ENCODE measurements around the gene STX2. TPM values are rescaled to one million over a fixed set of nuclear protein-coding genes. Genes with fewer than 3 reads are reported as not detected.

Gene STX2
- total RNA-seq, 4 donors from 2014 or later: 46.6 to 80.8 (median 49.1) TPM

DNA sequence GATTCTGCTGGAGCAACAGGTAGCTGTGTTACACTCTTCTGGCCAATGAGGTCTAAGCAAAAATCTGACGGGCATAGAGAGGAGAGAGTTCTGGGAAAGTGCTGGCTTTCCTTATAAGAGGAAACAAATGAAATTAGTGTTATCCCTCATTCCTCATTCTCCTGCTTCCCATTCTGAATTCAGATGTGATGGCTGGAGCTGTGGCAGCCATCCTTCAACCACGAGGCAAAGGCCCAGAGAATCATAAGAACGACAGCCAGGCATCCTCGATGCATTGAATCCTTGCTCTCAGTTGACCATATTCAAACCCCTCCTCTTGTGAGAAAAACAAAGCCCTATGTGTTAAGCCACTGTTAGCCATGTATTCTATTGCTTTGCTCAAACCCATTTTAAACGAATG lies 95.4 kb downstream of the STX2 start:
- TF ChIP-seq, protein P1, sequence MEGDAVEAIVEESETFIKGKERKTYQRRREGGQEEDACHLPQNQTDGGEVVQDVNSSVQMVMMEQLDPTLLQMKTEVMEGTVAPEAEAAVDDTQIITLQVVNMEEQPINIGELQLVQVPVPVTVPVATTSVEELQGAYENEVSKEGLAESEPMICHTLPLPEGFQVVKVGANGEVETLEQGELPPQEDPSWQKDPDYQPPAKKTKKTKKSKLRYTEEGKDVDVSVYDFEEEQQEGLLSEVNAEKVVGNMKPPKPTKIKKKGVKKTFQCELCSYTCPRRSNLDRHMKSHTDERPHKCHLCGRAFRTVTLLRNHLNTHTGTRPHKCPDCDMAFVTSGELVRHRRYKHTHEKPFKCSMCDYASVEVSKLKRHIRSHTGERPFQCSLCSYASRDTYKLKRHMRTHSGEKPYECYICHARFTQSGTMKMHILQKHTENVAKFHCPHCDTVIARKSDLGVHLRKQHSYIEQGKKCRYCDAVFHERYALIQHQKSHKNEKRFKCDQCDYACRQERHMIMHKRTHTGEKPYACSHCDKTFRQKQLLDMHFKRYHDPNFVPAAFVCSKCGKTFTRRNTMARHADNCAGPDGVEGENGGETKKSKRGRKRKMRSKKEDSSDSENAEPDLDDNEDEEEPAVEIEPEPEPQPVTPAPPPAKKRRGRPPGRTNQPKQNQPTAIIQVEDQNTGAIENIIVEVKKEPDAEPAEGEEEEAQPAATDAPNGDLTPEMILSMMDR (IDR thresholded peaks at IDR 0.05): no peak
- TF ChIP-seq POLR2AphosphoS5 (IDR thresholded peaks at IDR 0.05) (no peak), EP300 (IDR thresholded peaks at IDR 0.05) (no peak), POLR2A (IDR thresholded peaks at IDR 0.05; ENCODE audit: low read depth) (no peak)
- Histone ChIP-seq H3K36me3 (no peaks in the 10 kb centered on the region), H3K4me3 (no peak overlapping the region), H3K27ac (replicated peaks in 1 of 4) (no peak overlapping the region), H3K27me3 (peaks cover 0 to 37% (median 4%) of the 10 kb centered on the region in 4 donors), H3K9me3 (peaks cover 0 to 5% (median 3%) of the 10 kb centered on the region in 4 donors), H3K4me1 (peaks cover 0 to 8% (median 7%) of the 10 kb centered on the region in 4 donors)
- DNase-seq (ENCODE audit: extremely low spot score): no peak
- WGBS: 85% methylated on average over 5 of the region's 5 CpGs
- intact Hi-C loops (cut with DNase I): loop anchor here (10.0 kb wide), 1 partner anchor 459 kb away; no protein-coding TSS in a partner anchor

DNA sequence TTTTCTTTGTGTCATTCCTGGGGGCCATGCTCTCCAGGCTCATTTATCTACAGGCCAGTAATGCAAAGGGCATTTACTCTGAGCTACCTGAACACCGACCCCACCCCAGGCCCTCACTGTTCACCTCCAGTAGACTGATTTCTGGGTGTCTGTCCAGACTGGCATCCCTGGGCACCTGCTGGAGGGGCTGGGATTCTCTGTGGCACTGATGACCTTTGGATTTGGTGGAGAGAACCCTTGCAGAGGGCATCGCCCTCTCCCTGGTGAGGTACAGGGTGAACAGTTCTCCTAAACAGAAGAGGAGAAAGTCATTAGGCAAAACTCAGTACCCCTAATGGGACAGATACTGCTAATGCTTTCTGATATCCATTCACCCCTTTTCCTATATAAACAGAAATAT lies 95.9 kb downstream of the STX2 start:
- Histone ChIP-seq H3K4me1 (peaks cover 0 to 6% (median 5%) of the 10 kb centered on the region in 4 donors), H3K27me3 (peaks cover 0 to 41% (median 4%) of the 10 kb centered on the region in 4 donors), H3K9me3 (peaks cover 0 to 9% (median 5%) of the 10 kb centered on the region in 4 donors), H3K4me3 (no peak overlapping the region), H3K27ac (replicated peaks in 1 of 4) (no peak overlapping the region), H3K36me3 (no peaks in the 10 kb centered on the region)
- TF ChIP-seq POLR2AphosphoS5 (IDR thresholded peaks at IDR 0.05) (no peak), EP300 (IDR thresholded peaks at IDR 0.05) (no peak), POLR2A (IDR thresholded peaks at IDR 0.05; ENCODE audit: low read depth) (no peak)
- TF ChIP-seq, protein P1 (IDR thresholded peaks at IDR 0.05): no peak
- intact Hi-C loops (cut with DNase I): loop anchor here (10.0 kb wide), 1 partner anchor 458 kb away; no protein-coding TSS in a partner anchor
- DNase-seq (ENCODE audit: extremely low spot score): no peak
- WGBS: 96% methylated on average over 2 of the region's 2 CpGs

DNA sequence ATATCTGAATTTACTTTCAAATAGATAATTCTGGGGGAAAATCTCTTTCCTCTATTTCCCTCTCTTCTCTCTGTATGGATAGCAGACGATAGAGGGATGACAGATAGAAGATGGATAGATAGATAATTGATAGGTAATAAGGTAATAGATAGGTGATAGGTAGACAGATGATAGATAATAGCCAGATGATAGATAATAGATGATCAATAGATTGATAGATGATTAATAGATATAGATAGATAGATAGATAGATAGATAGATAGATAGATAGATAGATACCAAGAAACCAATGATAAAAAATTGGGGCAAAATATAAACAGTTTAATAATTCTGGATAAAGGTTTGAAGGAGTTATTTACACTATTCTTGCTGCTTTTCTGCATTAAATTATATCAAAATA lies 96.3 kb downstream of the STX2 start:
- peaks cover 0 to 42% (median 4%) of the 10 kb centered on the region in 4 donors for H3K27me3 ChIP-seq
- H3K36me3 ChIP-seq: no peaks in the 10 kb centered on the region
- no peak overlapping the region for H3K27ac ChIP-seq (replicated peaks in 1 of 4)
- intact Hi-C loops (cut with DNase I): loop anchor here (10.0 kb wide), 1 partner anchor 458 kb away; no protein-coding TSS in a partner anchor
- no peak overlapping the region for H3K4me3 ChIP-seq
- TF ChIP-seq, protein P1 (IDR thresholded peaks at IDR 0.05): no peak
- no peak for TF ChIP-seq POLR2A (IDR thresholded peaks at IDR 0.05; ENCODE audit: low read depth)
- TF ChIP-seq EP300 (IDR thresholded peaks at IDR 0.05): no peak
- no peak for TF ChIP-seq POLR2AphosphoS5 (IDR thresholded peaks at IDR 0.05)
- H3K4me1 ChIP-seq: peaks cover 0 to under 1% (median under 1%) of the 10 kb centered on the region in 4 donors
- no peak for DNase-seq (ENCODE audit: extremely low spot score)
- peaks cover 0 to 9% (median 5%) of the 10 kb centered on the region in 4 donors for H3K9me3 ChIP-seq
- WGBS: 80% methylated on average over 1 of the region's 1 CpG

DNA sequence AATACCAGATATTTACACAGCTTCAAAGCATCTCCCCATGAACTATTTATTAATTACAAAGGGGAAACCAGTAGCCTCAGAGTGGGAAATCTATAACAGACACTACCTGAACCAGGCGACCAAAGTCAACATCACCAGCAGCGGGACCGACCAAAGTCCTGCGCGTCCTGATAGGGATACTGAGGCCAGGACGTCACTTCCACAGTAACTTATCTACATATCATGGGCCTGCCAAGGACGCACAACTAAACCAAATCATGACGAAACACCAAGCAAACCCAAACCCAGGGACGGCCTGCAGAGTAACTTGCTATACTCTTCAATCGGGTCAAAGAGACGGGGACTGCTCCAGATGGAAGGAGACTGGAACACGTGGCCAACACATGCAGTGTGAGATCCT lies 96.9 kb downstream of the STX2 start:
- Histone ChIP-seq H3K9me3 (peaks cover 0 to 9% (median 5%) of the 10 kb centered on the region in 4 donors), H3K27me3 (peaks cover 0 to 41% (median 4%) of the 10 kb centered on the region in 4 donors), H3K27ac (replicated peaks in 1 of 4) (no peak overlapping the region), H3K4me3 (no peak overlapping the region), H3K4me1 (no peaks in the 10 kb centered on the region), H3K36me3 (no peaks in the 10 kb centered on the region)
- DNase-seq (ENCODE audit: extremely low spot score): no peak
- TF ChIP-seq, protein P1 (IDR thresholded peaks at IDR 0.05): no peak
- TF ChIP-seq EP300 (IDR thresholded peaks at IDR 0.05): no peak
- no peak for TF ChIP-seq POLR2AphosphoS5 (IDR thresholded peaks at IDR 0.05)
- TF ChIP-seq POLR2A (IDR thresholded peaks at IDR 0.05; ENCODE audit: low read depth): no peak
- WGBS: 85% methylated on average over 12 of the region's 12 CpGs
- intact Hi-C loops (cut with DNase I): loop anchor here (10.0 kb wide), 1 partner anchor 457 kb away; no protein-coding TSS in a partner anchor

Small RNA genes lying within 50 kb of the gene (small RNA-seq; reads per million reads assigned to genes)
- 0 reads per million in 3 donors for gene RNU6-1077P

Other genes with a start within 250 kb of the STX2 start
- 1 to 10 TPM in 3 of 4 donors, under 1 TPM in 1; 0.83 to 1.8 (median 1.4) TPM for gene RIMBP2, start 123.0 kb downstream of the STX2 start, total RNA-seq
- 100 to 1,000 TPM; 157 to 211 (median 197) TPM for gene RAN, start 32.8 kb upstream of the STX2 start, total RNA-seq
- 10 to 100 TPM; 28.2 to 52.4 (median 41.8) TPM for gene ADGRD1, start 114.7 kb upstream of the STX2 start, total RNA-seq

All from esophagus muscularis mucosa (tissue), 4 donors.